Measurements from ENCODE around the gene ALG9. TPM values are rescaled to one million over a fixed set of nuclear protein-coding genes. Genes with fewer than 3 reads are reported as not detected.
"Not testable (repeated sequence)": the region's sequence is repeated elsewhere in the genome, so short reads cannot be mapped to it uniquely, and the experiment has no call there.

ALG9 gene
- total RNA-seq, 1 donor from 2014 or later = 36.9 TPM

- no peak for DNase-seq (ENCODE audit: low spot score)
- no peak for TF ChIP-seq CTCF (IDR thresholded peaks at IDR 0.05)
- TF ChIP-seq EZH2phosphoT487 (IDR thresholded peaks at IDR 0.05) = no peak
- no peak for TF ChIP-seq EZH2 (IDR thresholded peaks at IDR 0.05)
- Histone ChIP-seq H3K4me2 (no peak overlapping the region), H3K4me3 (no peak overlapping the region), H3K4me1 (no peaks in the 10 kb centered on the region), H3K36me3 (no peaks in the 10 kb centered on the region), H4K20me1 (ENCODE audit: low read depth) (no peaks in the 10 kb centered on the region), H3F3A (ENCODE audit: low read depth) (no peaks in the 10 kb centered on the region), H3K79me2 (ENCODE audit: low read depth) (no peaks in the 10 kb centered on the region), H3K27ac (no peak overlapping the region), H3K27me3 (no peaks in the 10 kb centered on the region), H2AFZ (replicated peaks) (no peak overlapping the region), H3K9me3 (ENCODE audit: low read depth) (no peaks in the 10 kb centered on the region), H3K9ac (no peak overlapping the region)
- Mint-ChIP-seq H3K4me1 (no peaks in the 10 kb centered on the region), H3K36me3 (peaks cover 6% of the 10 kb centered on the region), H3K27ac (no peak overlapping the region), H3K27me3 (ENCODE audit: insufficient read depth, low read depth) (no peaks in the 10 kb centered on the region), H3K9me3 (no peaks in the 10 kb centered on the region), H3K4me3 (no peak overlapping the region)
Measured at GRCh38 chr11:111785886-111786412, 85.4 kb downstream of the ALG9 start.

- Histone ChIP-seq H3K4me3 (no peak overlapping the region), H3K4me2 (no peak overlapping the region), H3K79me2 (ENCODE audit: low read depth) (no peaks in the 10 kb centered on the region), H3K27ac (no peak overlapping the region), H3K27me3 (no peaks in the 10 kb centered on the region), H3K9me3 (ENCODE audit: low read depth) (no peaks in the 10 kb centered on the region), H4K20me1 (ENCODE audit: low read depth) (no peaks in the 10 kb centered on the region), H3K9ac (no peak overlapping the region), H3K4me1 (no peaks in the 10 kb centered on the region), H3K36me3 (no peaks in the 10 kb centered on the region), H2AFZ (replicated peaks) (no peak overlapping the region), H3F3A (ENCODE audit: low read depth) (no peaks in the 10 kb centered on the region)
- TF ChIP-seq EZH2phosphoT487 (IDR thresholded peaks at IDR 0.05) = no peak
- TF ChIP-seq EZH2 (IDR thresholded peaks at IDR 0.05) = no peak
- TF ChIP-seq CTCF (IDR thresholded peaks at IDR 0.05) = no peak
- no peaks in the 10 kb centered on the region for H3K4me1 Mint-ChIP-seq
- H3K27me3 Mint-ChIP-seq (ENCODE audit: insufficient read depth, low read depth) = no peaks in the 10 kb centered on the region
- no peak for DNase-seq (ENCODE audit: low spot score)
- H3K36me3 Mint-ChIP-seq = peaks cover 6% of the 10 kb centered on the region
- no peak overlapping the region for H3K4me3 Mint-ChIP-seq
- no peak overlapping the region for H3K27ac Mint-ChIP-seq
- no peaks in the 10 kb centered on the region for H3K9me3 Mint-ChIP-seq
Measured at GRCh38 chr11:111785076-111785475, 86.3 kb downstream of the ALG9 start.

GRCh38 chr11:111784311-111784710 lies 87.1 kb downstream of the ALG9 start:
- not testable (repeated sequence) for H3K9me3 ChIP-seq (ENCODE audit: low read depth); H3F3A ChIP-seq (ENCODE audit: low read depth); H3K27me3 ChIP-seq; H3K36me3 Mint-ChIP-seq; DNase-seq (ENCODE audit: low spot score); H2AFZ ChIP-seq (replicated peaks); H3K4me2 ChIP-seq; H3K4me3 Mint-ChIP-seq; H3K79me2 ChIP-seq (ENCODE audit: low read depth); H3K4me1 Mint-ChIP-seq; H3K9me3 Mint-ChIP-seq; H3K4me3 ChIP-seq; H3K4me1 ChIP-seq; H3K36me3 ChIP-seq; H3K27ac ChIP-seq; H3K9ac ChIP-seq; H3K27me3 Mint-ChIP-seq (ENCODE audit: insufficient read depth, low read depth); H3K27ac Mint-ChIP-seq; H4K20me1 ChIP-seq (ENCODE audit: low read depth)

DNA sequence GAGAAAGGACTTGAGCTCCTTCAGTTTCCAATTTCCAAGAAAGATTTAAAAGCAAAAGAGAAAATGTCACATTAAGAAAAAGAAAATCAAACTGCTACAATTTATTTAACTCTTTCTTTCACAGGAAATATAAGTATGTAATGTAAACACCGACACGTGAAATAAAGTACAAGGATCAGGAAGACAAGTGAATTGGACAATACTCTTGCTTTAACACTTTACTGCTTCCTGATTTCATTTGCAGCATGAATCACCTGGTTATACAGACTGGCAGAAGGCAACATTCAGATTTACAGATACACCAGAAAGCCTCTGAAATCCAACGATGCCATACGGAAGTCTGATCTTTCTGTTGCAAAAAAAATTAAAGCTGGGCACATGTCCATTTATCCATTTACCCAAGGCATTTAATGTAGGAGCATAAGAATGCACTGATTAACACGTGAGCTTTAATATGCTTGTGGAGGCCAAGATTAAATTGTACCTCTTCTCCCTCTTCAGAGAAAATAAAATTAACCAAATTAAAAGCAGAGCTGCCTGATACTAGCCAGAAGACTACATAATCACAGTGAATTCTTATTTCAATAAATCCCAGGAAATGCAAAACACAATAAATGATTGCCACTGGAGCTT lies 89.2 kb downstream of the ALG9 start:
- Histone ChIP-seq H3K9ac (no peak overlapping the region), H3K27ac (no peak overlapping the region), H3F3A (ENCODE audit: low read depth) (peaks cover 9% of the 10 kb centered on the region), H2AFZ (replicated peaks) (no peak overlapping the region), H3K4me3 (no peak overlapping the region), H3K27me3 (no peaks in the 10 kb centered on the region), H3K36me3 (no peaks in the 10 kb centered on the region), H4K20me1 (ENCODE audit: low read depth) (no peaks in the 10 kb centered on the region), H3K9me3 (ENCODE audit: low read depth) (no peaks in the 10 kb centered on the region), H3K4me2 (no peak overlapping the region), H3K79me2 (ENCODE audit: low read depth) (no peaks in the 10 kb centered on the region), H3K4me1 (peaks cover 9% of the 10 kb centered on the region)
- Mint-ChIP-seq H3K9me3 (no peaks in the 10 kb centered on the region), H3K36me3 (peaks cover 6% of the 10 kb centered on the region), H3K27ac (no peak overlapping the region), H3K27me3 (ENCODE audit: insufficient read depth, low read depth) (no peaks in the 10 kb centered on the region), H3K4me3 (no peak overlapping the region), H3K4me1 (peaks cover 13% of the 10 kb centered on the region)
- TF ChIP-seq EZH2 (IDR thresholded peaks at IDR 0.05) = no peak
- TF ChIP-seq EZH2phosphoT487 (IDR thresholded peaks at IDR 0.05) = no peak
- TF ChIP-seq CTCF (IDR thresholded peaks at IDR 0.05) = no peak
- no peak for DNase-seq (ENCODE audit: low spot score)

Data from neural progenitor cell (in vitro differentiated cells).